GM21576 (cell line): ENCODE measurements around the gene RALY.

ENCODE experiments used
- ATAC-seq: cut with Tn5 transposase; IDR thresholded peaks from one replicate; pipeline ENCODE4 v1.9.1; 2021; ENCODE audit warnings: mild to moderate bottlenecking, moderate library complexity; ENCODE audit not compliant: unreplicated experiment

Gene RALY

DNA sequence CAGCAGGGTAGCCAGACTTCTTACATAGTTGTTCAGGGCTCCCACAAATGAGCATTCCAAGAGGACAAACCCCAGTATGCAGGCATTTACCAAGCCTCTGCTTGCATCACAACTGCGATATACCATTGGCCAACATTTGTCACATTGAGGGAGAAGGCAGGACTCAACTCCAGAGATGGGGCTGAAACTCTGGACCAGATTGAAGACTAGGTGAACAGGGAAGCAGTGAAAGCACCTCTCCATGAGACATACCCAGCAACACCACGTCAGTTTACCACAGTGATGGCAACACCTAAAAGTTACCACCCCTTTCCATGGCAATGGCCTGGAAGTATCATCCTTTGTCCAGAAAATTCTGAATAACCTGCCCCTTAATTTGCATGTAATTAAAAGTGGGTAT, 7.9 kb upstream of the RALY start:
- no peak for ATAC-seq

DNA sequence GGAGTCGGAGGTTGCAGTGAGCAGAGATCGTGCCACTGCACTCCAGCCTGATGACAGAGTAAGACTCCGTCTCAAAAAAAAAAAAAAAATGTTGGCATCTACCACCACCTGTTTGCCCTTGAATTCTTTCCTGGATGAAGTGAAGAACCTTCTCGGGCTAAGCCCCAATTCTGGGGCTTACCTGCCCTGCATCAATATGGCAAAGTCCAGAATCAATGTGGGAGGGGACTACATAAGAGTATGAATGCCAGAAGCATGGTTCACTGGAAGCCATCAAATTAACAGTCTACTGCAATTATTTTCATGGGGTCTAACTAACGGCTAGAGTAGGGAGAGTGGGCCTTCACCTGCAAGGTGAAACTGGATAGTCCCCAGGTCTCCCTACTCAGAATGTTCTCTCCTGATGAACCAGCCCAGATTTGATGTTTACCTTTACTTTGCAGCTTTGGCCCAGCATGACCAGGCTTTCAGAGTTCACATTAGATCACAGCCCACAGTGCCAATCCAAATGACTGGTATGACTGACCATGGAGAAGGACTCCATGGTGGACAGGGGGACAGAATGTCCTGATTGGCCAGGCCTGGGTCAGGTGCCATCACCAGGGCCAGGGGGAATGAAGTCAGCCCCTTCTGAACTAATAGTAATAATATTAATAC, 7.0 kb upstream of the RALY start:
- no peak for ATAC-seq

DNA sequence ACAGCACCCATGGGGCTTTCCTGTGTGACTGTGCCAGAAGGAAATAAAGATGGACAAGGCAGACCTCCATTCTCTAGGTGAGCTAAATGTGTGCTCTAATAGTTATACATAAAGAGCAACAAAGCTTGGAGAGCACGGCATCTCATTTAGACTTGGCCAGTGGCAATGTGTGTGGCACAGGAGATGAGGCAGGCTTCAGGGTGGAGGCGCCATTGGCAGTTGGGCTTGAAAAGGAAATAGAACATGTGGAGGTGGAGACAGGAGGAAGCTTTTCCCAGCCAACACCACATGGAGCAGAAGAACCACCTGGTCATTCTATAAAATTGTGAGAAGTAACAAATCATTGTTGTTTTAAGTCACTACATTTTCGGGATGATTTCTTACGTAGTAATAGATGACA, 3.6 kb upstream of the RALY start:
- no peak for ATAC-seq

DNA sequence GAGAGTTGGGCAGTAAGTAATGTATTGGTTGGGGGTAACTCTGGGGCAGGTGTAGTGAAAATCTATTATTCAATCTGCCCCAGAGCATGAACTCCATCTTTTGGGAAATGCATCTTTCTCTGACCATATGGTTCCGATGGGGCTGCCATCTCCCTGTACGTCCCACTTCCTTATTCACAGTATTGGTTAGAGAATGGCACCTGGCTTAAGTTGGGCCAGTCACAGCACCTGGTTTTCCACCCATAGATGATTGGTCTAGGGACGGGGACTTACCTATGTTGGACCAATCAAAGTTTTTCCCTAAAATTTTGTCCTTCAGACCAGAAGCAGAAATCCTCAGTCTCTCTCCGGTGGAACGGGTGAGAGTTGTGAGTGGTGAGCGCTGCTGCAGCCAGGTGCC, 2.2 kb upstream of the RALY start:
- ATAC-seq = no peak

DNA sequence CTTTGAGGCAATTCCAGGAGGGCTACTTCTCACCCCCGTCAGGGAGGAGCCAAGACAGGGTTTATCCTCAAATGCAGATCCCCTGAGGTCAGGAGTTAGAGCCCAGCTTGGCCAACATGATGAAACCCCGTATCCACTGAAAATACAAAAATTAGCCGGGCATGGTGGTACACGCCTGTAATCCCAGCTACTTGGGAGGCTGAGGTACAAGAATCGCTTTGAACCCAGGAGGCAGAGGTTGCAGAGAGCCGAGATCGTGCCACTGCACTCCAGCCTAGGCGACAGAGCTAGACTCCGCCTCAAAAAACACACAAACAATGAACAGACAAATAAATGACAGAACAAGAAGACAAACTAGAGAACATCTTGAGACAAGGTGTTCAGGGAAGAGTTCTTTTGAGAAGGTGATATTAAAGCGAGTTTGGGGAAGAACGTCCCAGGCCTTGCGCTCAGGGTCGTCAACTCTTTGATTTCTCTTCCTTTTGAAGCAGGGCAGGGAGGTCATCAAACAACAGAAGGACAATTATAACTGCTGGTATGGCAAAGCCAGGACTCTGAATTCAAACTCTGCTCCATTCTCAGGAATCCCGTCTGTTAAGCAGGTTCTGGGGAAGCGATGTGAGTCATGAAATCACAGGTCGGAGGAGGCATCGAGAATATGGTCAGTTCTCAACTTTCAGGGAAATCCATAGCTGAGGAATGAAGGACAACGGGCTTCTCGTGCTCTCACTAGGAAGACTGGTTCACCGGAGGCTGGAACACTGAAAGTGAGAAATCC, 1.4 kb upstream of the RALY start:
- no peak for ATAC-seq

DNA sequence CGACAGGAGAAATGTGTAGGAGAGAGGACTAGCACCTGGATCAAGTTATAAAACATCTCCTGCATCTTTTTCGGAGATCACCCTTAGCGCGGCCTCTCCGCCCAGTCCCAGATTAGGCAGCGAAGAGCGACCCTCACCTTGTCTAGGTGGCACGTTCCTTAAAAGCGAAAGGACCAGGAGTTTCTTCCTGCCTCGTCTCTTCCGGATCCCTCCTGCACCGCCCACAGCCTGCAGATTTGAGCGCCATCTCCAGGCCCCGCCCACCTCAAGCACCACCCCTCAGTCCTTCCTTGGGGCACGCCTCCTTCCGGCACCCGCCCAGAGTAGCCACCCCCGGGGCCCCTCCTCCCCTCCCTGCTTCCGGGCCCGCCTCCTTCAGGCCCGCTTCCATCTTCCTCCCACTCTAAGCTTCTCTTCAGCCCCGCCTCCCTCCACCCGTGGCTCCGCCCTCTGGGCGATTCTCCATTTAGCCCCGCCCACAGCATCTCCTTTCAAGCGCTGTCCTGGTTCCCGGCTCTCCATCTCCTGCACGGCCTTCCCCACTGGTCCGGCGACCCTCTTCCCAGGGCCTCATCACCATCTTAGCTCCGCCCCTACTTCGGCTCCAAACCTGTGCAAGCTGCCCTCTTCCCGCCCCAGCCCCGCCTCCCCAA, 662 bp upstream of the RALY start:
- ATAC-seq = peak; percentile 61

DNA sequence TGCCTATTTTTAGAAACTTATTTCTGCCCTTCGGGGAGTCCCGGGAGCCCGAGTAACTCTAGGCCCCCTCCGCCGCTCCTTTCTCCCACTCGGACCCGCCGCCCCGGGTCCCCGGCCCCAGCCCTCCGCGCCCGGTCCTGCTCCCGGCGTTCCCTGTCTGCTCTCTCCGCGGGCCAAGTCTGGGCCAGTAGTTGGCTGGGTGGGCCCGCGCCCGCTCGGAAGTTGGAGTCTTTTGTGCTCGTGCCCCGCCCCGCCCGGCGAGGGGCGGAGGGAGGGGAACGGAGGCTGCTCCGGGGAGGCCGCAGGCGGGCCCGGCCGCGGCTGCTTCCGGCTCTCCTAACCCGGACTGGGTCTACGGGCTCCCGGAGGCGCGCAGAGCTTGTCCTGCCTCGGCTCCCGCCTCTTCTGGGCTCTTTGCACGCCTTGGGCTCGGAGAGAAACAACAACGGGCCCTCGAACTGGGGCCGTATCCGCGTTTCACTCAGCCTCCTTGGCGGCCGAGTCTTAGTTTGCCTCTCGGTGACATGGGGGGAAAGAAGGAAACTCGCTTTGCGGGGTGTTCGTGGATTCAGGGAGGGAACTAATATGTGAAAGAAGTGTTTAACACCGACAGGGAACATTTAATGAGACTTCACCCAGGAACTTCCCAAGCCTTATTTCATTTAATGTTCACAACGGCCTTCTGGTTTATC, 657 bp downstream of the RALY start:
- ATAC-seq = peak; percentile 34

DNA sequence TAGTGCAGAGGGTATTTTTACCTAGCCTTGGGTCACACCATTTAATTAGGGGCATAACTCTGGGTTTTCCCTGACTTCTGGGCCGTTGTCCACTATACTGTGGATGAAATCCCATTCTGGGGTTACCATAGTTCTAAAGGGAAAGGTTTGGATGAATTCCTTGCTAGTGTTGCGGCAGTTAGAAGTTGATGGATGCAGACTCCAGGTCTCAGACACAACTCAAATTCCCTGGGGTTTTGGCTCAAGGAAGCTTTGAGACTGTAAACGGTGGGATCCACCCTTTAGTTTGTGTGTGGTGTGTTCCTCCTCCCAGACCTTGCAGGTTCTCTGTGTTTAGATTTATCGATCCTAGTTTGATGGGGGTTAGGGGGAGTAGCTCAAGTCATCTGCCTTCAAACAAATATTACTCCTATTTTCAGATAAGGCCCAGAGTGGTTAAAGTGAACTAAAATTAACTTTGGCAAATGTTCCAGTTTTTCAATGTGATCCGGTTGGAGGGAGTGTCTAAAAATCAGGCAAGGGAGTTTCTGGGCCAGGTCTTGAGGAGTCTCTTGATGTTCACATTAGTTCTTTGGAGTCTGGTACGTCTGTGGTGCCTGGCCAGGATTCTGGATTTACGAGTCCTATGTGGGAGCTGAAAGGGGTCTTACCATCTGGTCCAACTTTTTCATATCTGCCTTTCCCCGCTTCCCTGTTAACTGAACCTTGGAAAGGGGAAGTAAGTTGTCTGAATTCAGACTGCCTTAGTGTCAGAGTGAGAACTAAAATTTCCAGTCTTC, 1.5 kb downstream of the RALY start:
- ATAC-seq = no peak

DNA sequence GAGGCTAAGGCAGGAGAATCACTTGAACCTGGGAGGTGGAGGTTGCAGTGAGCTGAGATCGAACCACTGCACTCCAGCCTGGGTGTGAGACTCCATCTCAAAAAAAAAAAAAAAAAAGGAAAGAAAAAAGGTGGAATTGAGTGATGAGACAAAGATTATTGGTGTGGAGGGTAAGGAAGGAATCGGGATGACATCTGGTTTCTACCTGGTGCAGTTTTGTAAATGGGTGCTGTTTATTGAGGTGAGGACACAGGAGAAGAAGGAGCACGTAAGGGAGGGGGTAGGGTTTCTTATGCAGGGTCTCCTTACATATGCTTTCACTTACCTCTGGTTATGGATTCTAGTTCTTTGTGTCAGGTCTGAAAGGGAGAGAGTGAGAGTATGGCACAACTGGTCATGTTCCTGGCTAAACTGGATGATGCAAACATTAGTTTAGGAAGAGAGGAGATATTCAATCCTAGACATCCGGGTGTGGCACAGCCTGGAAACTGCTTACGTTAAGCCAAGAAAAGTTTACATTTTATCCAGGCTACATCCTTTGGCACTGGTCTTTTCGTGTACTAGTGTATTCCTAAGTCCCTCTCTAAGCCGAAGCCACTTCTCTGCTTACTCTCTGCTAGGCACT, 5.4 kb downstream of the RALY start:
- no peak for ATAC-seq

DNA sequence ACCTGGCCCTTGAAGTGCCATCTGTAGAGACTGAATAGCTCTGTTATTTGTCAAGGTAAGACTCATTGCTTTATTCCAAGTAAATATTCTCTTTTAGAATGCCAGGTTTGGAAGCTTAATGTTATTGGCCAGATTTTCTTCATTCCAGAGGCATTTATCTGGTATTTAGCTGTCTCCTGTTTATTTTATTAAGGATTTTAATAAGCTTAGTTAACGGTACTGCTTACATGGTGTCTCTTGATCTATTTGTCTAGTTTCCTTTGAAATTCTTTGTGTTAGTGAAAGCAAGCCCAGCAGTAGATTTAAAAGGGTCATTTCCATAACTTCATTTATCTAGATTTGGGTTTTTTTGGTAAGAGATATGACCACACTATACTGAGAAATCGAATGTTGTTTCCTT, 7.7 kb downstream of the RALY start:
- no peak for ATAC-seq

DNA sequence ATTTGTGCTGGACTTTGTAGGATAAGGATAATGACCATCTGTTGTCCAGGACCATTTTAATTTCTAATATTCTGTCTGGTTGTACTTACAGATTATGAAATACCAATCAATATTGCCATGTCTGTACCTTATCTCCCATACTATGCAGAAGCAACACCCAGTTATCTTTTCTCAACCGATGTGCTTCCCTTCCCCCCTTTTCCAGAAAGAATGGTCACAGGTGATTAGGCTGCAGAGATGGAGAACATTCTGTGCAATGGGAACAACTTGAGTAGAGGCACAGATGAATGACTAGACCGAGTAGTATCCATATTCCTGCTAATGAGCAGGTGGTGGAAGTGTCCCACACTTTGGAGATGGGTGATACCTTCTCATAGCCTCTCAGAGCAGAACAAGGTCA, 10.5 kb downstream of the RALY start:
- ATAC-seq = no peak

DNA sequence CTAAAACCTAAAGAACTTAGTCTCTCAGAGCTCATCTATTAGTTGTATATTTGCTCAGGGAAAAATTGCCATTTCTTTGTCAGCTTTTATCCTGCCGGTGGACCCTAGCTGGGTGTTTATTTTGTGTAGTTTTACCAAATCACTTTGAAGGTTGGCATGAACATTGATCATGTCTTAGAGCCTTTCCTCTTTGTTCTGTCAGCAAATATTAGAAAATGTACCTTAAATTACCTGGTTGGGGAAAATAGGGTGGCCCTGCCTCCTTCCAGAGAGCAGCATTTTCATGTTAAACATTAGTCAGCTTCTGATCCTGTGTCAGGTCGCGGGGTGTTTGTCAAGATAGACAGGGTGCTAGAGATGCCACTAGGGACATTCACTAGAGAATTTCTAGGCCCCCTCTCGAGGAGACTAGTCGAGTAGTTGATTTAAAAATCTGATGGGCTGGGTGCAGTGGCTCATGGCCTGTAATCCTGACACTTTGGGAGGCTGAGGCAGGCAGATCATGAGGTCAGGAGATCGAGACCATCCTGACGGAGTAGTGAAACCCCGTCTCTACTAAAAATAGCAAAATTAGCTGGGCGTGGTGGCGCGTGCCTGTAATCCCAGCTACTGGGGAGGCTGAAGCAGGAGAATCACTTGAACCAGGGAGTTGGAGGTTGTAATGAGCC, 11.2 kb downstream of the RALY start:
- ATAC-seq = no peak

DNA sequence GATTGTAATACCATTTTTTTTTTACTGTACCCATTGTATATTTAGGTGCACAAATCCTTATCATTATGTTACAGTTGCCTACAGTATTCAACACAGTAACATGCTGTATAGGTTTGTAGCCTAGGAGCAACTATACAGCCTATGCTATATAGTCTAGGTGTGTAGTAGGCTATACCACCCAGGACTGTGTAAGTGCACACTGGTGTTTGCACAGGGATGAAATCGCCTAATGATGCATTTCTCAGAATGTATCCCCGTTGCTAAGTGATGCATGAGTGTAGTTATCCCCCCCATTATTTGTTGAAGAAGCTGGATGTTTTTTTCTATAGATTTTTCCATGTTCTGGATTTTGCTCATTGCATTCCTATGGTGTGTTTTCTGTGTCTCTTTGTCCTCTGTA, 12.9 kb downstream of the RALY start:
- ATAC-seq = no peak

DNA sequence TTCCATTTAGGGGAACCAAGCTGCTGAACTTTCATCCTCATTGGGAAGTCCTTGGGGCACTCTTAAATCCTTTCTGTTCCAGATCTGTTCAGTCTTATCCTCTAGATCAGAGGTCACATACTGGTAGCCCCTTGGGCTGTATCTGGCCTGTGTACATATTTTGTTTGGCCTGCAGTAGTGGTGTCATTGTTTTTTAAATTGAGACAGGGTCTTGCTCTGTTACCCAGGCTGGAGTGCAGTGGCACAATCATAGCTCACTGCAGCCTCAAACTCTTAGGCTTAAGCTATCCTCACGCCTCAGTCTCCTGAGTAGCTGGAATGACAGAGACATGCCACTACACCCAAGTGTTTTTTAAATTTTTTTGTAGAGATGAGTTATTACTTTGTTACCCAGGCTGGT, 14.8 kb downstream of the RALY start:
- no peak for ATAC-seq

DNA sequence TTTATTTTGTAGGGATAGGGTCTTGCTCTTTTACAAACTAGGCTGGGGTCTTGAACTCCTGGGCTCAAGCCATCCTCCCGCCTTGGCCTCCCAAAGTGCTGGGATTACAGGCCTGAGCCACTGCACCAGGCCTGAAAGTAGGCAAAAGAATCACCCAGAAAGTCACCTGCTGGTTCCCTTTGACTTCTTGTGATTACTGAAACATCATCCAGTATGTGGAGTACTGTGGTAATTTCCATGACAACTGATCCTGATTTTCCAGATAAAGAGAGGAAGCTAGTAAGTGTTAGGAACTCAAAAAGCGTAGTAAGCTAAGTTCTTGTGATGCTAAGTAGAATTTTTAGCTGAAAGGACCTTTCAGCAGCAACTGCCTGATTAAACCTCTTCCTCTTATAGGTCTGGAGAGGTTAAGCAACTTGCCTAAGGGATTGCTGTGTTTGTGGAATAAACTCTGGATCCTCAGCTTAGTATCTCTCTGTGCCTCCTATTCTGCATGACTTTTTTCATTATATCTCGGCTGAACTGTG, 16.8 kb downstream of the RALY start:
- ATAC-seq = no peak

DNA sequence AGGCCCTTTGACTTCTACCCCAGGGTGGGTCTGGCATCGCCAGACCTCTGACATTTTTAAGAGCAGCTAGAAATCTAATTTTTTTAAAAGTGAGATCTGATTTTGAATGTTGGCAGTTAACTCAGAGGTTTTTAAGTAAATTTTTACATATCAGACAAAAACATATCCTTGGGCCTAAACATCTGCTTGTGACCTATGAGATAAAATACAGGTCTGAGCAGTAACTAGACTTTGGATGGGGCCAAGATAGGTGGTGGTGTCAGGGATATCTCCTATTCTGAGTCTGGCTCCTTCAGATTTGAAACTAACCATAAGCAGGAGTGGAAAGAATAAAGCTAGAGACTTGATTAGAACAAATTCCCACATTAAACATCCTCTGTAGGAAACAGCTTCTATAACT, 17.6 kb downstream of the RALY start:
- ATAC-seq = no peak

DNA sequence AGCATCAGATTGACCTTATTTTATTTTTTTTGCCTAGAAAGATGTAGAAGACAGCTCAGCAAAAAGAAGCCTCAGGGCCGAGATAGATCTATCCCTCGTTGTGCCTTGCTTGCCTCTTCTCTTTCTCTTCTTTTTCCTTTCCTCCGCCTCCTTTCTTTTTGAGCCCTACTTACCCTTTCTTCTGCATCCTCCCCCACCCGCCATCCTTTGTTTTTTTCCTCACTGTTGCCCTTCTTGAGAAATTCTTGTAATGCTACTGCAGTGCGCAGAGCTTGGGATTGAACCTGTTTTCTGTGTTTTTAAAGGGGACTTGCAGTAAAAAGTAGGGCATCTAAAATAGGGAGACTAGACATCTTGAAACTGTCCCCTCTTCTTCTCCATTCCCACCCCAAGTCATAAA, 18.6 kb downstream of the RALY start:
- no peak for ATAC-seq

DNA sequence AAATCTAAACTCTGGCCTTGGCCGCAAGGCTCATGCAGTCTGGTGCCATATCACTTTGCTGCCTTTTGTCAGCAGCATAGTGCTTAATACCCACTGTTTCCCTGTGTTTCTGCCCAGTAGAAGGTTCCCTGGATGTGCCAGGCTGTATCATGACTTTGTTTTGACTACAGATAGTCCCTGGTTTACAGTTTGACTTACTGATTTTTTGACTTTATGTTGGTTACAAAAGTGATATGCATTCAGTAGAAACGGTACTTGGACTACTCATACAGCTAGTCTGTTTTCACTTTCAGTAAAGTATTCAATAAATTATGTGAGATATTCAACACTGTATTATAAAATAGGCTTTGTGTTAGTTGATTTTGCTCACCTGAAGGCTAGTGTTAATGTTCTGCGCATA, 19.0 kb downstream of the RALY start:
- no peak for ATAC-seq

DNA sequence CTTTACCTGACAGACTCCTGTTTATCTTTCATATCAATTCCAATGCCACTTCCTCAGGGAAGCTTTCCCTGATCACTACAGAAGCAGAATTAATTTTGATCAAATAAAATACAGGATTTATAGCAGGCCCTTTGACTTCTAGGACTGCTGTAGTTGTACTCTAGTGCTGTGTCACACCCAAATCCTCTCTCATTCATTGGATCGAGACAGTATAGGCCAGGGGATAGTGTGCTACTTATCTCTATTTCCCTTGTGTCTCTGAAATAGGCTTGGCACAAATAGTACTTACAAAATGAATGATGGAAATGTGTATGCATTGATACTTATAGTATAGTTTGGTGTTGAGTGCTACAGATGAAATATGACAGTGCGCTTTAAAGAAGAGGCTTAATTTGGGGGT, 19.8 kb downstream of the RALY start:
- no peak for ATAC-seq

DNA sequence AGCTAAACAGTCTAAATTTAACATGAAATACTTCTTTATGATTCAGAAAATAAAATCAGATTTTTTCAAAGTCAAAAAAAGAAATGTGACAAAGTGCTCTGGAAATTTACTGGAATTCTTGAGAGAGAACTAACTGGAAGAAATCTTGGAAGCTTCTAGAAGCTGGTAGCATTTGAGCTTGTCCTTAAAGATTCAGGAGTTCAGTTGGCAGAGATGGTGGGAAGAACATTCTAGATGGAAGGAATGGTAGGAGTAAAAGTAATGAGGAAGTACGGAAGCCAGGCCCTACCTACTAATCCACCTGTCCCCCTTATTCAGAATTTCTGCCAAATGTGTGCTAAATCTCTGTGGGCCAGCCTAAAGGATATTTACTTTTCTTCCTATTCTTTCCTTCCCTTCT, 21.2 kb downstream of the RALY start:
- ATAC-seq = no peak
